ENCODE data around the gene FAM83B.

DNA sequence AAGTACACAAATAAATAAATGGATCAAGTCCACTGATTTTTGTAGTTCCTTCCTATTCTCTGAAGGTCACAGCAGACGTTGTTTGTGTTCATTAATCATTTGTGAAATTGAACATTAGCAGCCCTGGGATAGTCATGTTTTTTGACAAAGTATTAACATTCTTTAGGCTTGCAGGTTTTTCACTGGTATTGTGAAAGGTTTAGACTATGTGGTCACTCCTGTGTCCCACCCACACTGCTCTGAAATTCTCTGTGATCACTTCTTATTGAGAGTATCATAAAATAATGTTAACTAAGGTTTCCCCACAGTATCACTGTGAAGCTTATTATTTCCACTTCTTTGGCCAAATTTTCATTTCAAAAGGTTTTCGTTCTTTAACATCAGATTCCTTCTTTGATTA is 3.5 kb downstream of the FAM83B start:
- TF ChIP-seq, protein P1, sequence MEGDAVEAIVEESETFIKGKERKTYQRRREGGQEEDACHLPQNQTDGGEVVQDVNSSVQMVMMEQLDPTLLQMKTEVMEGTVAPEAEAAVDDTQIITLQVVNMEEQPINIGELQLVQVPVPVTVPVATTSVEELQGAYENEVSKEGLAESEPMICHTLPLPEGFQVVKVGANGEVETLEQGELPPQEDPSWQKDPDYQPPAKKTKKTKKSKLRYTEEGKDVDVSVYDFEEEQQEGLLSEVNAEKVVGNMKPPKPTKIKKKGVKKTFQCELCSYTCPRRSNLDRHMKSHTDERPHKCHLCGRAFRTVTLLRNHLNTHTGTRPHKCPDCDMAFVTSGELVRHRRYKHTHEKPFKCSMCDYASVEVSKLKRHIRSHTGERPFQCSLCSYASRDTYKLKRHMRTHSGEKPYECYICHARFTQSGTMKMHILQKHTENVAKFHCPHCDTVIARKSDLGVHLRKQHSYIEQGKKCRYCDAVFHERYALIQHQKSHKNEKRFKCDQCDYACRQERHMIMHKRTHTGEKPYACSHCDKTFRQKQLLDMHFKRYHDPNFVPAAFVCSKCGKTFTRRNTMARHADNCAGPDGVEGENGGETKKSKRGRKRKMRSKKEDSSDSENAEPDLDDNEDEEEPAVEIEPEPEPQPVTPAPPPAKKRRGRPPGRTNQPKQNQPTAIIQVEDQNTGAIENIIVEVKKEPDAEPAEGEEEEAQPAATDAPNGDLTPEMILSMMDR (IDR thresholded peaks at IDR 0.05): no peak
- no peak for TF ChIP-seq POLR2A (IDR thresholded peaks at IDR 0.05)
